Measurements from ENCODE around the gene DLG4. TPM values are rescaled to one million over a fixed set of nuclear protein-coding genes. Genes with fewer than 3 reads are reported as not detected.

The DLG4 gene
- total RNA-seq, 1 donor from 2014 or later: 45.6 TPM

DNA sequence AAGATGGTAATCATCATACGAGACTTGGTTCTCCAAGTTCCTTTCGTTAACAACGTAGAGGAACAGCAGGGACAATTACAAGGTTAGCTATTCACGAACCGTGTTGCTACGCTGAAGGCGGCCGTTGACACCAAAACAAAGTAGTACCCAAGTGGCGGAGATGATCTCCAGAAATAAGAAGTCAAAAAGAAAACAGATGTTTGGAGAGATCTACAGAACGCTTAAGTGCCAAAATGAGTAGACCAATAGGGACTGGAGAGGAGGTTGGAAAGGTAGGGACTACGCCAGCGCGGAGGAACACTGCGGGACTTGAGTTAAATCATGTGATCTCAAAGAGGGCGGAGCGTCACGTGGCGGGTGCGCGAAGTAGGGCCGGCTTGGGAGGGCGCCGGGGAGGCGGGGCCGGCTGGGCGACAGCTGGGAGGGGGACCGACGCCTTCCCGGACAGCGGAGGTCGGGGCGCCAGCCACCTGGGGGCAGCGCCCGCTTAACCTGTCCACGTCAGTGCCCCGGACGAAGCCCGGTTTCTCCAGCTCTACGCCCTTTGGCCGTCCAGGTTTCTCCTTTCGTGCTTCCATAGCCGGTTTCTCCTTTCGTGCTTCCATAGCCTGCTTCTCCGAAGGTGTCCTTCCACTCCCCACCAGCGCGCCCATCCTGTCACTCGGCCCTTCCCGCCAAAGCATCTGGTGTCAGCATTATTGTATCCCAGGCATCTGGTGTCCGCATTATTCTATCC is 23.2 kb upstream of the DLG4 start:
- peaks cover 18% of the 10 kb centered on the region for H3K4me1 ChIP-seq (ENCODE audit: insufficient read depth, low read length)
- H3K9ac ChIP-seq (ENCODE audit: low read length): peak overlapping the region; percentile 99
- peaks cover 12% of the 10 kb centered on the region for H3K4me1 Mint-ChIP-seq (ENCODE audit: low read depth, unreplicated experiment)
- no peaks in the 10 kb centered on the region for H3K9me3 Mint-ChIP-seq (ENCODE audit: unreplicated experiment)
- H4K20me1 ChIP-seq (ENCODE audit: insufficient read depth, low read length): peaks cover 16% of the 10 kb centered on the region
- H3K4me3 ChIP-seq (ENCODE audit: insufficient read depth, low read depth, low read length): peak overlapping the region; percentile 92
- peak overlapping the region; percentile 98 for H3K27ac Mint-ChIP-seq (ENCODE audit: unreplicated experiment)
- DNase-seq (ENCODE audit: low read depth) (peak; percentile 95), FAIRE-seq (peak; percentile 58)
- no peaks in the 10 kb centered on the region for H3K27me3 Mint-ChIP-seq (ENCODE audit: low read depth, unreplicated experiment)
- peak overlapping the region; percentile 99 for H3K4me2 ChIP-seq (ENCODE audit: low read length)
- H3K27me3 ChIP-seq (ENCODE audit: insufficient read depth, low read length): no peaks in the 10 kb centered on the region
- H3K9me3 ChIP-seq (ENCODE audit: insufficient read depth, low read depth, low read length): no peaks in the 10 kb centered on the region
- peaks cover 63% of the 10 kb centered on the region for H3K79me2 ChIP-seq (ENCODE audit: insufficient read depth, low read length)
- peaks cover 26% of the 10 kb centered on the region for H3K36me3 ChIP-seq (ENCODE audit: insufficient read depth, low read length)
- peaks cover 7% of the 10 kb centered on the region for H3K36me3 Mint-ChIP-seq (ENCODE audit: low read depth, unreplicated experiment)
- H3K27ac ChIP-seq (ENCODE audit: low read depth, low read length): peak overlapping the region; percentile 98
- no peak for TF ChIP-seq EZH2 (IDR thresholded peaks at IDR 0.05; ENCODE audit: insufficient read depth, low read length)
- TF ChIP-seq, protein P1, sequence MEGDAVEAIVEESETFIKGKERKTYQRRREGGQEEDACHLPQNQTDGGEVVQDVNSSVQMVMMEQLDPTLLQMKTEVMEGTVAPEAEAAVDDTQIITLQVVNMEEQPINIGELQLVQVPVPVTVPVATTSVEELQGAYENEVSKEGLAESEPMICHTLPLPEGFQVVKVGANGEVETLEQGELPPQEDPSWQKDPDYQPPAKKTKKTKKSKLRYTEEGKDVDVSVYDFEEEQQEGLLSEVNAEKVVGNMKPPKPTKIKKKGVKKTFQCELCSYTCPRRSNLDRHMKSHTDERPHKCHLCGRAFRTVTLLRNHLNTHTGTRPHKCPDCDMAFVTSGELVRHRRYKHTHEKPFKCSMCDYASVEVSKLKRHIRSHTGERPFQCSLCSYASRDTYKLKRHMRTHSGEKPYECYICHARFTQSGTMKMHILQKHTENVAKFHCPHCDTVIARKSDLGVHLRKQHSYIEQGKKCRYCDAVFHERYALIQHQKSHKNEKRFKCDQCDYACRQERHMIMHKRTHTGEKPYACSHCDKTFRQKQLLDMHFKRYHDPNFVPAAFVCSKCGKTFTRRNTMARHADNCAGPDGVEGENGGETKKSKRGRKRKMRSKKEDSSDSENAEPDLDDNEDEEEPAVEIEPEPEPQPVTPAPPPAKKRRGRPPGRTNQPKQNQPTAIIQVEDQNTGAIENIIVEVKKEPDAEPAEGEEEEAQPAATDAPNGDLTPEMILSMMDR (IDR thresholded peaks at IDR 0.05; ENCODE audit: insufficient read depth, low read depth, low read length): no peak
- H3K4me3 Mint-ChIP-seq (ENCODE audit: unreplicated experiment): peak overlapping the region; percentile 94
- peak overlapping the region; percentile 96 for H2AFZ ChIP-seq (ENCODE audit: low read depth, low read length)

DNA sequence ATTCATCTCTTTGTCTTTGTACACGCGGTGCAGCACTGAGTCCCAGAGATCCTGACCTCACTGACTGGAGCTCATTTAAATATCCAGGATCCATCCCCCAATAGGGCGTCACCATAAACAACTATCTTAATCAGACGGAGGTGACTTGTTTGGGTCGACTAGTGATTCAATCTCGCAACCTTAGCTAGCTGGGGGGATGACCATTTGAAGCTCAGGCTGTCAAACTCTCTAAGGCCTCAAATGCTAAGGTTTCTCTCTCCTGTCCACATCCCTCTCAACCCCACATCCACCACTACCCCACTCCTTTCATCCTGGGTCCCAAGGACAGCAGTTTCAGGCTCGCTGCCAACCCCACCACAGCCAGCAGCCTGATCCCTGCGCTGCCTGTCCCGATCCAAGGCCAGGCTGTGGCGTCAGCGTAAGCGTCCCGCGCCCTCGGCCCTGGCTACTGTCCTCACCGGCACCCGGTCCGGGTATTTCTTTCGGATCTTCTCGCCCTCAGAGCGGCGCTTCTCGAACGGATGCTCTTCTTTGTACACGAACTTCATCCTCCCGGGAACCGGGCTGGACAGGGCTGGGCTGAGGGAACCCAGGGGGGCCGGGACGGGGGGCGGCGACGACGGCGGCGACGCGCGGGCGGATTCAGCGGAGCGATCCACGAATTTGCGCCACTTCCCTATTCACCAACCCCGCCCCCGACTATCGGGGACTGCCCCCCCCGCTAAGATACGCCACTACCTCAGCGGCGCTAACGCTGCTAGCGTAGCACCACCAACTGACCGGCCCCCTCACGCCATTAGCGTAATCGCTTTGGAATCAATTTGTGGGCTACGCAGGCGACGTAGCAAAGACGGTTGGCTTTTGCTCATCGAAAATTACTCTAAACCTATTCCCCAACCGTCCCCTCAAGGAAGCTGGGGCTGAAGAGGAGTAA is 22.4 kb upstream of the DLG4 start, which contains the start of gene GABARAP:
Gene GABARAP, minus strand, starts transcription at position 667 of the 934 bp plus-strand sequence. Its CDS starts 119 bp downstream, at position 548.
- Histone ChIP-seq H3K4me3 (ENCODE audit: insufficient read depth, low read depth, low read length) (peak within 1 kb of the TSS; percentile 92), H3K4me1 (ENCODE audit: insufficient read depth, low read length) (peaks cover 23% of the 10 kb centered on the region), H3K4me2 (ENCODE audit: low read length) (peak within 1 kb of the TSS; percentile 99), H3K27ac (ENCODE audit: low read depth, low read length) (peak within 1 kb of the TSS; percentile 98), H3K36me3 (ENCODE audit: insufficient read depth, low read length) (peaks cover 28% of the 10 kb centered on the region), H2AFZ (ENCODE audit: low read depth, low read length) (peak within 1 kb of the TSS; percentile 96), H3K9ac (ENCODE audit: low read length) (peak within 1 kb of the TSS; percentile 99), H3K27me3 (ENCODE audit: insufficient read depth, low read length) (no peaks in the 10 kb centered on the region), H4K20me1 (ENCODE audit: insufficient read depth, low read length) (peaks cover 21% of the 10 kb centered on the region), H3K9me3 (ENCODE audit: insufficient read depth, low read depth, low read length) (no peaks in the 10 kb centered on the region), H3K79me2 (ENCODE audit: insufficient read depth, low read length) (peaks cover 63% of the 10 kb centered on the region)
- FAIRE-seq: peak; percentile 76
- Mint-ChIP-seq H3K27me3 (ENCODE audit: low read depth, unreplicated experiment) (no peaks in the 10 kb centered on the region), H3K27ac (ENCODE audit: unreplicated experiment) (peak within 1 kb of the TSS; percentile 98), H3K4me1 (ENCODE audit: low read depth, unreplicated experiment) (peaks cover 14% of the 10 kb centered on the region), H3K4me3 (ENCODE audit: unreplicated experiment) (peak within 1 kb of the TSS; percentile 94), H3K9me3 (ENCODE audit: unreplicated experiment) (no peaks in the 10 kb centered on the region), H3K36me3 (ENCODE audit: low read depth, unreplicated experiment) (peaks cover 8% of the 10 kb centered on the region)
- no peak for TF ChIP-seq EZH2 (IDR thresholded peaks at IDR 0.05; ENCODE audit: insufficient read depth, low read length)
- peak; percentile 82 for DNase-seq (ENCODE audit: low read depth)

DNA sequence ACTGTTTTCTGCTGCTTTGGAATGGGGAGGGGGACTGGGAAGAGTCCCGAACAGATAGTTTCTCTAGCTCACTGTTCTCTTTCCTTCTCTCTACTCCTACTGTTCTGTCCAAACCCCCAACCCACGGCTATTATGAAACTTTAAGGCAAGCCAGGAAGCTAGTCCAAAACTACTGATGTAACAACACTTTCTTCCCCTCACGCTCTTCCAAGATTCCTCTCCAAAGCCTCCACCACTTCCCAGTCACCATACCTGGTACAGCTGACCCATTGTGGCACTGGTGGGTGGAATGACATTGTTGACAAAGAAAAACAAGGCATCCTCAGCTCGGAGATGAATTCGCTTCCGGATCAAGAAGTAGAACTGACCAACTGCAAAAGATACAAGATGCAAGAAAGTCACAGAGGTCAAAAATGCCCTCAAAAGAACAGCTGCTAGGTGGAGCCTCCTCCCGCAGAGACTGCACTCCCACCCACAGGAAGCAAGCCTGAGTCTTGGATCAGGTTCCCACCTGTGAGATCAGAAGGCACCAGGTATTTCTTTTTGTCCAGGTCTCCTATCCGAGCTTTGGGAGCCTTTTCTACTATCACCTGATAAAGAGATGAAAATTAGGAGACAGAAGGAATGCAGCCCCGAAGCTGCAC is 21.6 kb upstream of the DLG4 start:
- H3K9me3 ChIP-seq (ENCODE audit: insufficient read depth, low read depth, low read length): no peaks in the 10 kb centered on the region
- Mint-ChIP-seq H3K27me3 (ENCODE audit: low read depth, unreplicated experiment) (no peaks in the 10 kb centered on the region), H3K4me1 (ENCODE audit: low read depth, unreplicated experiment) (peaks cover 21% of the 10 kb centered on the region), H3K4me3 (ENCODE audit: unreplicated experiment) (peak overlapping the region; percentile 94), H3K9me3 (ENCODE audit: unreplicated experiment) (no peaks in the 10 kb centered on the region), H3K27ac (ENCODE audit: unreplicated experiment) (peak overlapping the region; percentile 98), H3K36me3 (ENCODE audit: low read depth, unreplicated experiment) (peaks cover 6% of the 10 kb centered on the region)
- peaks cover 33% of the 10 kb centered on the region for H3K36me3 ChIP-seq (ENCODE audit: insufficient read depth, low read length)
- TF ChIP-seq EZH2 (IDR thresholded peaks at IDR 0.05; ENCODE audit: insufficient read depth, low read length): no peak
- TF ChIP-seq, protein P1 (IDR thresholded peaks at IDR 0.05; ENCODE audit: insufficient read depth, low read depth, low read length): no peak
- H3K4me2 ChIP-seq (ENCODE audit: low read length): peak overlapping the region; percentile 99
- H2AFZ ChIP-seq (ENCODE audit: low read depth, low read length): no peak overlapping the region
- DNase-seq (ENCODE audit: low read depth) (no peak), FAIRE-seq (no peak)
- peaks cover 29% of the 10 kb centered on the region for H3K4me1 ChIP-seq (ENCODE audit: insufficient read depth, low read length)
- H3K27me3 ChIP-seq (ENCODE audit: insufficient read depth, low read length): no peaks in the 10 kb centered on the region
- H3K79me2 ChIP-seq (ENCODE audit: insufficient read depth, low read length): peaks cover 63% of the 10 kb centered on the region
- peak overlapping the region; percentile 99 for H3K9ac ChIP-seq (ENCODE audit: low read length)
- H3K4me3 ChIP-seq (ENCODE audit: insufficient read depth, low read depth, low read length): peak overlapping the region; percentile 92
- peak overlapping the region; percentile 98 for H3K27ac ChIP-seq (ENCODE audit: low read depth, low read length)
- peaks cover 23% of the 10 kb centered on the region for H4K20me1 ChIP-seq (ENCODE audit: insufficient read depth, low read length)
